ENCODE measurements around the gene PTPRN2. TPM values are rescaled to one million over a fixed set of nuclear protein-coding genes. Genes with fewer than 3 reads are reported as not detected.
A peak's percentile ranks its signal among the peaks of the same experiment; 100 is the strongest.

The PTPRN2 gene
- total and polyA plus RNA-seq, 2 of the 8 experiments (the other 6 are each of a cell fraction or from before 2014, with no cell fraction given): 2.6 to 4.5 TPM

DNA sequence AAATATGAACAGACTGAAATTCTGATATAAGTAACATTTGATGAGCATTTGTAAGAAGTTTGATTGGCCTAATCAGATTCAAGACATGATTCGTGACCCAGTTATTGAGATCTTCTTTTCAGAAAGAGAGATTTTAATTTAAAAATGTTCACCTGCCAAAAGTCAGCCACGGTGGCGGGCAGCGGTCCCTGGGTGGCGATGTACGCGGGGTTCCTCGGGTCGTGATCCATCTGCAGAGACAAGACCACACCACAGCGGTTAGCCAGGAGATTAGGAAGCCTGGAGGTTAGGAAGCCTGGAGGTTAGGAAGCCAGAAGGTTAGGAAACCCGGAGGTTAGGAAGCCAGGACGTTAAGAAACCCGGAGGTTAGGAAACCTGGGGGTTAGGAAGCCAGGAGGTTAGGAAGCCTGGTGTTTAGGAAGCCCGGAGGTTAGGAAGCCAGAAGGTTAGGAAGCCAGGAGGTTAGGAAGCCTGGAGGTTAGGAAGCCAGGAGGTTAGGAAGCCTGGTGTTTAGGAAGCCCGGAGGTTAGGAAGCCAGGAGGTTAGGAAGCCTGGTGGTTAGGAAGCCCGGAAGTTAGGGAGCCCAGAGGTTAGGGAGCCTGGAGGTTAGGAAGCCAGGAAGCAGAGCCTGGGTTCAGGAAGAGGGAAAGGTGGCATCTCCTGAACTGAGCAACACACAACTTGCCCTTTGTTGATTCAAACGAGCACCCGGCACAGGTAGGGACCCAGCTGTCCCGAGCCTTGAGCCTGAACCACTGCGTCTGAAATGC lies 992.4 kb downstream of the PTPRN2 start:
- Histone ChIP-seq H2BK15ac (ENCODE audit: low read length) (no peak overlapping the region), H2BK5ac (ENCODE audit: low read depth, low read length) (no peak overlapping the region), H4K8ac (ENCODE audit: extremely low read depth, insufficient read depth, low read length) (no peak overlapping the region), H3K79me1 (ENCODE audit: low read depth, low read length) (no peaks in the 10 kb centered on the region), H2BK12ac (ENCODE audit: low read depth, low read length) (no peak overlapping the region), H3K4me1 (replicated peaks in 1 of 4; ENCODE audit: control insufficient read depth in 3 of 4, insufficient read depth in 4 of 4, low read length in 3 of 4) (no peaks in the 10 kb centered on the region), H3K79me2 (ENCODE audit: control insufficient read depth in 1 of 2, insufficient read depth in 2 of 2, low read length in 2 of 2) (no peaks in the 10 kb centered on the region), H3K27ac (ENCODE audit: low read depth, low read length) (no peak overlapping the region), H3K36me3 (ENCODE audit: control insufficient read depth in 2 of 4, insufficient read depth in 4 of 4, low read length in 3 of 4) (no peaks in the 10 kb centered on the region; a peak in 1 of 8 replicates), H4K91ac (replicated peaks; ENCODE audit: insufficient read length, low read length) (no peak overlapping the region), H4K20me1 (replicated peaks in 1 of 2; ENCODE audit: control insufficient read depth in 1 of 2, insufficient read depth in 2 of 2, low read length in 2 of 2) (peaks cover 6 to 14% of the 10 kb centered on the region in 2 experiments), H3K9me3 (ENCODE audit: insufficient read depth in 2 of 2, low read depth in 1 of 2, low read length in 1 of 2) (peaks cover 0 to 10% of the 10 kb centered on the region in 2 experiments; a peak in 1 of 4 replicates), H2AK5ac (ENCODE audit: low read depth, low read length) (no peak overlapping the region), H3K4me3 (ENCODE audit: extremely low read depth in 1 of 4, insufficient read depth in 2 of 4, low read depth in 3 of 4, low read length in 4 of 4) (no peak overlapping the region), H3K56ac (replicated peaks; ENCODE audit: insufficient read length, low read depth, low read length) (no peak overlapping the region), H2AFZ (ENCODE audit: low read length) (no peak overlapping the region), H3K23ac (ENCODE audit: insufficient read length) (no peak overlapping the region), H3K27me3 (replicated peaks in 1 of 4; ENCODE audit: control insufficient read depth in 3 of 4, extremely low read depth in 1 of 4, insufficient read depth in 3 of 4, low read length in 3 of 4) (peaks cover 66 to 96% (median 92%) of the 10 kb centered on the region in 4 experiments), H3K14ac (ENCODE audit: insufficient read length) (no peak overlapping the region), H3K23me2 (ENCODE audit: low read depth, low read length) (no peaks in the 10 kb centered on the region), H3K4ac (replicated peaks; ENCODE audit: insufficient read length, low read depth, low read length) (no peak overlapping the region), H2BK20ac (ENCODE audit: low read length) (no peak overlapping the region), H3K4me2 (ENCODE audit: insufficient read depth in 1 of 2, low read depth in 2 of 2, low read length in 2 of 2) (no peak overlapping the region), H4K5ac (ENCODE audit: insufficient read length, low read depth, low read length) (no peak overlapping the region), H2BK120ac (replicated peaks; ENCODE audit: low read depth, low read length) (no peak overlapping the region), H3K18ac (ENCODE audit: extremely low read depth, low read length) (no peak overlapping the region), H3K9ac (replicated peaks in 1 of 4; ENCODE audit: extremely low read depth in 1 of 4, low read depth in 3 of 4, low read length in 3 of 4) (no peak overlapping the region)
- CTCF ChIA-PET (ENCODE audit: partially characterized antibody): interaction anchor here (0.8 kb wide), 1 partner anchor 27 kb away, joined by 3 read pairs; no protein-coding TSS in a partner anchor
- WGBS, 2 experiments (ENCODE audit: extremely low coverage in 1 of 2, insufficient coverage in 1 of 2, insufficient read length in 1 of 2, insufficient replicate concordance in 2 of 2, low coverage in 1 of 2, low lambda C conversion rate in 2 of 2, missing lambda C conversion rate in 1 of 2): 82% methylated on average over 20 of the region's 20 CpGs; no CpG with 5 or more reads in 1 of the 2 experiments
- POLR2A ChIA-PET (ENCODE audit: partially characterized antibody): interaction anchor here (0.7 kb wide), 1 partner anchor 11 kb away, joined by 3 read pairs; no protein-coding TSS in a partner anchor
- no peak for FAIRE-seq
- no peak for DNase-seq (ENCODE audit: low read depth in 1 of 2, low spot score in 2 of 2)
- no peak for TF ChIP-seq YY1 (IDR thresholded peaks at IDR 0.05; ENCODE audit: low read depth, low read length)
- peak; percentile 31 for TF ChIP-seq NANOG (IDR thresholded peaks at IDR 0.05; ENCODE audit: insufficient read depth, low read depth, low read length, poor library complexity, severe bottlenecking)
- TF ChIP-seq, protein P1, sequence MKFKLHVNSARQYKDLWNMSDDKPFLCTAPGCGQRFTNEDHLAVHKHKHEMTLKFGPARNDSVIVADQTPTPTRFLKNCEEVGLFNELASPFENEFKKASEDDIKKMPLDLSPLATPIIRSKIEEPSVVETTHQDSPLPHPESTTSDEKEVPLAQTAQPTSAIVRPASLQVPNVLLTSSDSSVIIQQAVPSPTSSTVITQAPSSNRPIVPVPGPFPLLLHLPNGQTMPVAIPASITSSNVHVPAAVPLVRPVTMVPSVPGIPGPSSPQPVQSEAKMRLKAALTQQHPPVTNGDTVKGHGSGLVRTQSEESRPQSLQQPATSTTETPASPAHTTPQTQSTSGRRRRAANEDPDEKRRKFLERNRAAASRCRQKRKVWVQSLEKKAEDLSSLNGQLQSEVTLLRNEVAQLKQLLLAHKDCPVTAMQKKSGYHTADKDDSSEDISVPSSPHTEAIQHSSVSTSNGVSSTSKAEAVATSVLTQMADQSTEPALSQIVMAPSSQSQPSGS (IDR thresholded peaks at IDR 0.05; ENCODE audit: low read length): no peak
- TF ChIP-seq EGR1 (IDR thresholded peaks at IDR 0.05; ENCODE audit: borderline replicate concordance, low read depth, low read length): peak; percentile 76; the same call in 1 of the 2 replicates
- no peak for TF ChIP-seq EZH2 (IDR thresholded peaks at IDR 0.05; ENCODE audit: low read depth, low read length, severe bottlenecking)
- TF ChIP-seq ZNF274 (IDR thresholded peaks at IDR 0.05; ENCODE audit: borderline replicate concordance, extremely low read depth, low read length): peak; percentile 94
- no peak for TF ChIP-seq RAD21 (IDR thresholded peaks at IDR 0.05 in 1 of 2, conservative IDR thresholded peaks at IDR 0.05 in 1 of 2; ENCODE audit: low read depth in 2 of 2, low read length in 2 of 2)
- TF ChIP-seq, protein P2, sequence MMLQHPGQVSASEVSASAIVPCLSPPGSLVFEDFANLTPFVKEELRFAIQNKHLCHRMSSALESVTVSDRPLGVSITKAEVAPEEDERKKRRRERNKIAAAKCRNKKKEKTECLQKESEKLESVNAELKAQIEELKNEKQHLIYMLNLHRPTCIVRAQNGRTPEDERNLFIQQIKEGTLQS (IDR thresholded peaks at IDR 0.05; ENCODE audit: insufficient read depth, low read depth, low read length): no peak

All from H1 (cell line).